Caco-2 (cell line): Measurements from ENCODE around the gene AGO3. TPM values are rescaled to one million over a fixed set of nuclear protein-coding genes. Genes with fewer than 3 reads are reported as not detected.

ENCODE experiments used
- Bru-seq: library from RNA; stranded (reverse); fragments of 400-500 nt; gene quantifications from one replicate; lab custom pipeline; 2021; lab: Mats Ljungman, UMichigan
- BruChase-seq, 2 experiments: library from RNA; stranded (reverse); fragments of 400-500 nt; gene quantifications; one replicate each; lab custom pipeline; 2021; lab: Mats Ljungman, UMichigan
- BruUV-seq: library from RNA; stranded (reverse); fragments of 400-500 nt; replicated peaks from 2 replicates; lab custom pipeline; 2021; lab: Mats Ljungman, UMichigan
- CTCF ChIA-PET: fragments of 300-600 bp; sonication (Branson Sonifier 250); formaldehyde crosslinking; loops from one replicate; lab custom pipeline; 2022; ENCODE audit warnings: antibody characterized with exemption; lab: Charles Lee
- POLR2A ChIA-PET: fragments of 300-600 bp; sonication (Branson Sonifier 250); formaldehyde crosslinking; loops from one replicate; lab custom pipeline; 2022; ENCODE audit warnings: antibody characterized with exemption; lab: Charles Lee
- DNase-seq, 2 experiments: peaks; one replicate each; pipeline versions ENCODE4 v3.0.0 to v3.0.0-alpha.2; 2020 to 2022
- H3K27me3 ChIP-seq: replicated peaks from 2 replicates; pipeline ENCODE4 v1.6.0; 2011; ENCODE audit warnings: low read length; ENCODE audit not compliant: control insufficient read depth, insufficient read depth
- H3K36me3 ChIP-seq: 2 replicates; pipeline ENCODE4 v1.5.1; 2011; ENCODE audit warnings: low read length; ENCODE audit not compliant: control insufficient read depth, insufficient read depth
- H3K4me1 ChIP-seq: fragments of 250-450 bp; sonication (Bioruptor Pico); 2 replicates; pipeline ENCODE4 v1.5.1; 2020; ENCODE audit warnings: mild to moderate bottlenecking
- H3K4me3 ChIP-seq: 2 replicates; pipeline ENCODE4 v1.5.1; 2011; ENCODE audit warnings: low read depth, mild to moderate bottlenecking, control low read depth, low read length
- H3K9me3 ChIP-seq: fragments of 250-450 bp; sonication (Bioruptor Pico); 2 replicates; pipeline ENCODE4 v1.5.1; 2020; ENCODE audit warnings: mild to moderate bottlenecking, moderate library complexity
- H3K27ac Mint-ChIP-seq: one replicate; pipeline ENCODE4 v1.8.0; 2022; ENCODE audit warnings: mixed read lengths; ENCODE audit not compliant: unreplicated experiment
- H3K27me3 Mint-ChIP-seq: one replicate; pipeline ENCODE4 v1.8.0; 2022; ENCODE audit warnings: mixed read lengths; ENCODE audit not compliant: insufficient read depth, unreplicated experiment
- H3K36me3 Mint-ChIP-seq: one replicate; pipeline ENCODE4 v1.8.0; 2022; ENCODE audit warnings: mild to moderate bottlenecking, mixed read lengths; ENCODE audit not compliant: insufficient read depth, unreplicated experiment
- H3K4me1 Mint-ChIP-seq: one replicate; pipeline ENCODE4 v1.8.0; 2022; ENCODE audit warnings: low read depth, mixed read lengths; ENCODE audit not compliant: unreplicated experiment
- H3K4me3 Mint-ChIP-seq: one replicate; pipeline ENCODE4 v1.8.0; 2022; ENCODE audit warnings: mild to moderate bottlenecking, moderate library complexity, mixed read lengths; ENCODE audit not compliant: unreplicated experiment
- H3K9me3 Mint-ChIP-seq: one replicate; pipeline ENCODE4 v1.8.0; 2022; ENCODE audit warnings: mixed read lengths; ENCODE audit not compliant: unreplicated experiment
- CTCF ChIP-seq, 2 experiments: fragments of 200-600 bp in 1 of 2; IDR thresholded peaks; 1 replicate in 1 of 2; 2 replicates in 1 of 2; pipeline versions ENCODE4 v1.5.1 to v1.8.0; 2011 to 2022; ENCODE audit warnings: antibody characterized with exemption in 1 of 2, control low read depth in 1 of 2, inconsistent platforms in 1 of 2, low read depth in 1 of 2, low read length in 1 of 2, mild to moderate bottlenecking in 1 of 2, moderate library complexity in 1 of 2; ENCODE audit not compliant: insufficient read depth in 1 of 2, severe bottlenecking in 1 of 2, unreplicated experiment in 1 of 2
- intact Hi-C: fragments of 100-400 bp; cut with micrococcal nuclease; formaldehyde crosslinking; loops from one replicate; pipeline ENCODE4 v1.10.0; 2022; ENCODE audit not compliant: unreplicated experiment
- long read RNA-seq: library from polyadenylated mRNA; stranded (forward); transcript quantifications from one replicate; pipeline ENCODE4 v2.0.0, GENCODE V29; 2022
- total RNA-seq: library from RNA; stranded (reverse); gene quantifications from 2 replicates; pipeline ENCODE4 v1.2.3, GENCODE V29; 2022

AGO3 gene
- total RNA-seq (18.1 and 19.7 TPM in 2 replicates), Bru-seq, nascent RNA (percentile 72 among the genes with signal in this experiment), BruChase-seq, experiment 1, labeled RNA remaining after a 2-hour chase (percentile 77 among the genes with signal in this experiment), BruChase-seq, experiment 2, labeled RNA remaining after a 6-hour chase (percentile 77 among the genes with signal in this experiment)
- long read RNA-seq, full-length matches to known transcripts = 5 of 16 reads
- long read RNA-seq, partial matches to known transcripts = 2 of 16 reads
- long read RNA-seq, other reads (novel, unspliced or antisense) = 9 of 16 reads

- Mint-ChIP-seq H3K4me1 (peaks cover 9% of the 10 kb centered on the region), H3K4me3 (peak within 1 kb of the TSS; percentile 86), H3K27ac (peak within 1 kb of the TSS; percentile 90), H3K36me3 (peaks cover 14% of the 10 kb centered on the region), H3K9me3 (no peaks in the 10 kb centered on the region), H3K27me3 (no peaks in the 10 kb centered on the region)
- no peaks in the 10 kb centered on the region for H3K27me3 ChIP-seq
- POLR2A ChIA-PET = interaction anchor here (0.6 to 0.8 kb wide), 3 partner anchors 61 to 154 kb away, joined by 3 read pairs; no protein-coding TSS in a partner anchor
- DNase-seq = peak; percentile 89 to 90
- BruUV-seq = no TSS peak
- intact Hi-C loops = no loop called here
- H3K4me3 ChIP-seq = peak within 1 kb of the TSS; percentile 79
- H3K9me3 ChIP-seq = no peaks in the 10 kb centered on the region
- CTCF ChIA-PET = interaction anchor here (0.6 kb wide), 1 partner anchor 48 kb away, joined by 6 read pairs; the partner anchor contains the start of gene AGO1
- peaks cover 6% of the 10 kb centered on the region; the same call in 1 of the 2 replicates for H3K4me1 ChIP-seq
- no peaks in the 10 kb centered on the region for H3K36me3 ChIP-seq
- TF ChIP-seq CTCF (IDR thresholded peaks at IDR 0.05; ENCODE audit: insufficient read depth in 1 of 2, low read depth in 1 of 2, low read length in 1 of 2, severe bottlenecking in 1 of 2, unreplicated experiment in 1 of 2) = no peak
Observed at GRCh38 chr1:35930593-35931445, at the start of gene AGO3. Gene AGO3 (plus strand): TSS chr1:35931105. CDS start chr1:35931427, 322 bp downstream.

GRCh38 chr1:35881850-35882273 is 49.0 kb upstream of the AGO3 start:
- peaks cover 17% of the 10 kb centered on the region for H3K4me1 ChIP-seq
- no peaks in the 10 kb centered on the region for H3K9me3 ChIP-seq
- POLR2A ChIA-PET = no interaction called here
- intact Hi-C loops = no loop called here
- Mint-ChIP-seq H3K36me3 (peaks cover 6% of the 10 kb centered on the region), H3K9me3 (no peaks in the 10 kb centered on the region), H3K4me3 (peak overlapping the region; percentile 24), H3K27me3 (no peaks in the 10 kb centered on the region), H3K27ac (no peak overlapping the region), H3K4me1 (peaks cover 20% of the 10 kb centered on the region)
- BruUV-seq = no TSS peak
- no peaks in the 10 kb centered on the region for H3K27me3 ChIP-seq
- CTCF ChIA-PET = no interaction called here
- DNase-seq = no peak
- no peaks in the 10 kb centered on the region for H3K36me3 ChIP-seq
- no peak overlapping the region for H3K4me3 ChIP-seq
- no peak for TF ChIP-seq CTCF (IDR thresholded peaks at IDR 0.05; ENCODE audit: insufficient read depth in 1 of 2, low read depth in 1 of 2, low read length in 1 of 2, severe bottlenecking in 1 of 2, unreplicated experiment in 1 of 2)

GRCh38 chr1:35882586-35882944 is 48.3 kb upstream of the AGO3 start:
- Histone ChIP-seq H3K27me3 (no peaks in the 10 kb centered on the region), H3K4me1 (peaks cover 21% of the 10 kb centered on the region), H3K4me3 (peak overlapping the region; percentile 12), H3K36me3 (no peaks in the 10 kb centered on the region), H3K9me3 (no peaks in the 10 kb centered on the region)
- H3K27ac Mint-ChIP-seq = no peak overlapping the region
- BruUV-seq = no TSS peak
- no peaks in the 10 kb centered on the region for H3K27me3 Mint-ChIP-seq
- peak overlapping the region; percentile 24 for H3K4me3 Mint-ChIP-seq
- H3K36me3 Mint-ChIP-seq = peaks cover 6% of the 10 kb centered on the region
- TF ChIP-seq CTCF (IDR thresholded peaks at IDR 0.05; ENCODE audit: insufficient read depth in 1 of 2, low read depth in 1 of 2, low read length in 1 of 2, severe bottlenecking in 1 of 2, unreplicated experiment in 1 of 2) = no peak
- no peaks in the 10 kb centered on the region for H3K9me3 Mint-ChIP-seq
- DNase-seq = no peak
- ChIA-PET CTCF (no interaction called here), POLR2A (no interaction called here)
- peaks cover 26% of the 10 kb centered on the region for H3K4me1 Mint-ChIP-seq
- intact Hi-C loops = no loop called here
